Erythroblast (primary cell): ENCODE data around the gene MPPE1.
"Not testable (repeated sequence)": the region's sequence is repeated elsewhere in the genome, so short reads cannot be mapped to it uniquely, and the experiment has no call there.

Experiments
- DNase-seq, 2 experiments: peaks; one replicate each; lab custom pipeline; 2025; lab: John Stamatoyannopoulos, UW
- GATA1 ChIP-seq: IDR thresholded peaks from 2 replicates; pipeline ENCODE4 v1.6.1; 2011; ENCODE audit warnings: low read depth, mild to moderate bottlenecking, control low read depth, low read length, moderate library complexity
- POLR2A ChIP-seq: IDR thresholded peaks from 2 replicates; pipeline ENCODE4 v1.6.1; 2011; ENCODE audit warnings: mild to moderate bottlenecking, low read length

The MPPE1 gene

GRCh38 chr18:11862468-11863137 lies 45.5 kb downstream of the MPPE1 start:
- TF ChIP-seq POLR2A (no peak), GATA1 (no peak)
- DNase-seq: no peak

GRCh38 chr18:11861583-11862288 lies 46.4 kb downstream of the MPPE1 start:
- TF ChIP-seq POLR2A (no peak), GATA1 (no peak)
- no peak for DNase-seq

GRCh38 chr18:11860594-11861450 lies 47.3 kb downstream of the MPPE1 start:
- TF ChIP-seq GATA1 (no peak), POLR2A (no peak)
- no peak for DNase-seq

- no peak for DNase-seq
- no peak for TF ChIP-seq GATA1
These were observed 48.2 kb downstream of the MPPE1 start for GRCh38 chr18:11859903-11860407.

GRCh38 chr18:11859282-11859830 lies 48.8 kb downstream of the MPPE1 start:
- TF ChIP-seq GATA1: no peak
- TF ChIP-seq POLR2A: no peak

GRCh38 chr18:11857177-11857887 lies 50.8 kb downstream of the MPPE1 start:
- DNase-seq: peak in 1 of 2 experiments; percentile 47
- TF ChIP-seq POLR2A: no peak
- no peak for TF ChIP-seq GATA1

More at GRCh38 chr18:11859282-11859830, 48.8 kb downstream of the MPPE1 start:
- DNase-seq: no peak

GRCh38 chr18:11854554-11854953 lies 53.6 kb downstream of the MPPE1 start:
- DNase-seq: not testable (repeated sequence)

GRCh38 chr18:11851806-11852337 lies 56.2 kb downstream of the MPPE1 start:
- peak; percentile 77 to 86 for DNase-seq
- TF ChIP-seq POLR2A: no peak
- no peak for TF ChIP-seq GATA1

- DNase-seq: peak; percentile 99 to 100
- TF ChIP-seq GATA1: no peak
- TF ChIP-seq POLR2A: peak; percentile 97
These were observed 56.8 kb downstream of the MPPE1 start, which contains the start of gene CHMP1B for GRCh38 chr18:11851146-11851805. Gene CHMP1B, plus strand, starts transcription at chr18:11851413. Its CDS starts 99 bp downstream, at chr18:11851512.

- TF ChIP-seq POLR2A (no peak), GATA1 (no peak)
- peak in 1 of 2 experiments; percentile 84 for DNase-seq
These were observed 57.3 kb downstream of the MPPE1 start for GRCh38 chr18:11850821-11851145.

GRCh38 chr18:11849841-11850634 lies 58.1 kb downstream of the MPPE1 start:
- TF ChIP-seq POLR2A (peak; percentile 29), GATA1 (no peak)
- peak; percentile 74 to 78 for DNase-seq
